Measurements from ENCODE around the gene RIMOC1.

Gene RIMOC1

DNA sequence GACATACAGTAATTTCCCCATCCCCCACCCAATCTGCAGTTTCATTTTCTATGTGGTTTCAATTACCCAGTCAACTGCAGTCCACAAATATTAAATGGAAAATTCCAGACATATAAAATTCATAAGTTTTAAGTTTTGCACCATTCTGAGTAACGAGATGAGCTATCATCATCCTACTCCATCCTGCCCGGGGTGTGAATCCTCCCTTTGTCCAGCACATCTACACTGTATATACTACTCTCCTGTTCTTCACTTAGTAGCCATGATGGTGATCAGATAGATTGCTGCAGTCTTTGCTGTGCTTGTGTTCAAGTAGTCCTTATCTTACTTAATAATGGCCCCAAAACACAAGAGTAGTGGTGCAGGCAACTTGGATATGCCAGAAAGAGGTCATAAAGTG lies 45.3 kb upstream of the RIMOC1 start:
- H3K9me3 ChIP-seq (ENCODE audit: insufficient read depth, low read depth, low read length) = no peaks in the 10 kb centered on the region
- peaks cover 7% of the 10 kb centered on the region; the same call in 1 of the 2 replicates for H3K79me2 ChIP-seq (ENCODE audit: insufficient read depth, low read length)
- H3K9me2 ChIP-seq (replicated peaks; ENCODE audit: low read depth, low read length) = no peaks in the 10 kb centered on the region
- no peaks in the 10 kb centered on the region for H3K27me3 ChIP-seq (ENCODE audit: insufficient read depth, low read length, poor library complexity, severe bottlenecking)
- H3K4me2 ChIP-seq (ENCODE audit: low read depth, low read length, poor library complexity, severe bottlenecking) = no peak overlapping the region
- TF ChIP-seq EZH2phosphoT487 (IDR thresholded peaks at IDR 0.05; ENCODE audit: borderline replicate concordance) = no peak
- TF ChIP-seq, protein P1, sequence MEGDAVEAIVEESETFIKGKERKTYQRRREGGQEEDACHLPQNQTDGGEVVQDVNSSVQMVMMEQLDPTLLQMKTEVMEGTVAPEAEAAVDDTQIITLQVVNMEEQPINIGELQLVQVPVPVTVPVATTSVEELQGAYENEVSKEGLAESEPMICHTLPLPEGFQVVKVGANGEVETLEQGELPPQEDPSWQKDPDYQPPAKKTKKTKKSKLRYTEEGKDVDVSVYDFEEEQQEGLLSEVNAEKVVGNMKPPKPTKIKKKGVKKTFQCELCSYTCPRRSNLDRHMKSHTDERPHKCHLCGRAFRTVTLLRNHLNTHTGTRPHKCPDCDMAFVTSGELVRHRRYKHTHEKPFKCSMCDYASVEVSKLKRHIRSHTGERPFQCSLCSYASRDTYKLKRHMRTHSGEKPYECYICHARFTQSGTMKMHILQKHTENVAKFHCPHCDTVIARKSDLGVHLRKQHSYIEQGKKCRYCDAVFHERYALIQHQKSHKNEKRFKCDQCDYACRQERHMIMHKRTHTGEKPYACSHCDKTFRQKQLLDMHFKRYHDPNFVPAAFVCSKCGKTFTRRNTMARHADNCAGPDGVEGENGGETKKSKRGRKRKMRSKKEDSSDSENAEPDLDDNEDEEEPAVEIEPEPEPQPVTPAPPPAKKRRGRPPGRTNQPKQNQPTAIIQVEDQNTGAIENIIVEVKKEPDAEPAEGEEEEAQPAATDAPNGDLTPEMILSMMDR (conservative IDR thresholded peaks at IDR 0.05; ENCODE audit: low read length) = no peak
- no peaks in the 10 kb centered on the region for H3F3A ChIP-seq (ENCODE audit: low read depth)
- H4K20me1 ChIP-seq (ENCODE audit: insufficient read depth, low read length, poor library complexity, severe bottlenecking) = peaks cover 8% of the 10 kb centered on the region
- peaks cover 55% of the 10 kb centered on the region for H3K36me3 ChIP-seq (ENCODE audit: insufficient read depth, low read length)
- no peak overlapping the region for H3K9ac ChIP-seq (ENCODE audit: low read depth, low read length, poor library complexity, severe bottlenecking)
- peaks cover 6% of the 10 kb centered on the region for H3K4me1 ChIP-seq (ENCODE audit: insufficient read depth, low read length, poor library complexity, severe bottlenecking)
- H3K4me3 ChIP-seq (ENCODE audit: low read length, poor library complexity, severe bottlenecking) = no peak overlapping the region
- no peak overlapping the region for H2AFZ ChIP-seq (ENCODE audit: low read length)

- Histone ChIP-seq H3K4me1 (ENCODE audit: insufficient read depth, low read length, poor library complexity, severe bottlenecking) (peaks cover 47% of the 10 kb centered on the region), H3K36me3 (ENCODE audit: insufficient read depth, low read length) (peaks cover 24% of the 10 kb centered on the region), H3K9me2 (replicated peaks; ENCODE audit: low read depth, low read length) (no peaks in the 10 kb centered on the region), H2AFZ (ENCODE audit: low read length) (no peak overlapping the region), H4K20me1 (ENCODE audit: insufficient read depth, low read length, poor library complexity, severe bottlenecking) (peaks cover 41% of the 10 kb centered on the region), H3K9me3 (ENCODE audit: insufficient read depth, low read depth, low read length) (no peaks in the 10 kb centered on the region), H3K9ac (ENCODE audit: low read depth, low read length, poor library complexity, severe bottlenecking) (peak overlapping the region; percentile 24), H3F3A (ENCODE audit: low read depth) (no peaks in the 10 kb centered on the region), H3K27me3 (ENCODE audit: insufficient read depth, low read length, poor library complexity, severe bottlenecking) (no peaks in the 10 kb centered on the region), H3K4me3 (ENCODE audit: low read length, poor library complexity, severe bottlenecking) (peak overlapping the region; percentile 38), H3K4me2 (ENCODE audit: low read depth, low read length, poor library complexity, severe bottlenecking) (peak overlapping the region; percentile 82), H3K79me2 (ENCODE audit: insufficient read depth, low read length) (peaks cover 49% of the 10 kb centered on the region)
- TF ChIP-seq, protein P1 (conservative IDR thresholded peaks at IDR 0.05; ENCODE audit: low read length) = no peak
- TF ChIP-seq EZH2phosphoT487 (IDR thresholded peaks at IDR 0.05; ENCODE audit: borderline replicate concordance) = no peak
These were observed 40.2 kb upstream of the RIMOC1 start for GRCh38 chr5:41863871-41864486.

GRCh38 chr5:41869151-41869723 lies 34.9 kb upstream of the RIMOC1 start:
- Histone ChIP-seq H3K4me2 (ENCODE audit: low read depth, low read length, poor library complexity, severe bottlenecking) (peak overlapping the region; percentile 82), H3K79me2 (ENCODE audit: insufficient read depth, low read length) (peaks cover 61% of the 10 kb centered on the region), H3K4me1 (ENCODE audit: insufficient read depth, low read length, poor library complexity, severe bottlenecking) (peaks cover 54% of the 10 kb centered on the region), H4K20me1 (ENCODE audit: insufficient read depth, low read length, poor library complexity, severe bottlenecking) (peaks cover 30% of the 10 kb centered on the region), H3K4me3 (ENCODE audit: low read length, poor library complexity, severe bottlenecking) (peak overlapping the region; percentile 84), H3K36me3 (ENCODE audit: insufficient read depth, low read length) (no peaks in the 10 kb centered on the region), H3K9me3 (ENCODE audit: insufficient read depth, low read depth, low read length) (no peaks in the 10 kb centered on the region), H3K27me3 (ENCODE audit: insufficient read depth, low read length, poor library complexity, severe bottlenecking) (no peaks in the 10 kb centered on the region), H3K9me2 (replicated peaks; ENCODE audit: low read depth, low read length) (no peaks in the 10 kb centered on the region), H3F3A (ENCODE audit: low read depth) (no peaks in the 10 kb centered on the region), H3K9ac (ENCODE audit: low read depth, low read length, poor library complexity, severe bottlenecking) (peak overlapping the region; percentile 90), H2AFZ (ENCODE audit: low read length) (peak overlapping the region; percentile 88)
- TF ChIP-seq EZH2phosphoT487 (IDR thresholded peaks at IDR 0.05; ENCODE audit: borderline replicate concordance) = no peak
- TF ChIP-seq, protein P1 (conservative IDR thresholded peaks at IDR 0.05; ENCODE audit: low read length) = no peak

All from Loucy (cell line).